Measurements from ENCODE around the gene ATP6V1F. TPM values are rescaled to one million over a fixed set of nuclear protein-coding genes. Genes with fewer than 3 reads are reported as not detected.

Gene ATP6V1F
- total RNA-seq, 4 donors from 2014 or later = 72.3 to 240 (median 123) TPM

DNA sequence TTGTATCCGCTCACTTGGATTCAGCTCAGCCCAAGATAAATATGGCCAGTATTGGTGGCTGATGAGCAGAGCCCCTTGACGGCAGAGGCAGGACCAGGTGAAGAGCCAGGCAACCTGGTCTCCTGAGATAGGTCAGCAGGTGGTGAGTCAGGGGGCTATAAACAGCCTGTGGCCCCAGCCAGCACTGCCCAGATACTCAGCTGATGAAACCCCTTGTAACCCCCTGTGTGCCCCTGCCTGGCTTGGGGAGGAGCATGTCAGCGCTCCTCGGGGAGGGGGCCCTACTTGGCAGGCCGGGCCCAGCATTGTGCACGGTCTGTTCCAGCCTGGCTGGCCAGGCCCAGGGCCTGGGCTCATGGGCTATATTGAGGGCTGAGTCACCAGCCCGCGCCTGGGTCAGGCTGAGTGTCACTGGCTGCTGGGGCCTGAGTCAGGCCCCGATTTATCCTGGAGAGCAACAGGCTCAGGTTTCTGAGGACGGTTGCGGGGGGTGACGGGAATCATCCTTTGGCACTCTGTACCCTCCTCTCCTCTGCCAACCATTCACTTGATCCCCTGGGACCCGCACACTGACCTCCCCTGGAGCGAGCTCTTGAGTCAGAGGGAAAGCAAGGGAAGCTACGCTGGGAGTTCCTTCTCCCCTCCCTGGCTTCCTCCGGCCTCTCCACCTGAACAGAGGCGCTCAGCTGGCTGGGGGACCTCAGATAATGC lies 35.3 kb upstream of the ATP6V1F start:
- TF ChIP-seq, protein P1, sequence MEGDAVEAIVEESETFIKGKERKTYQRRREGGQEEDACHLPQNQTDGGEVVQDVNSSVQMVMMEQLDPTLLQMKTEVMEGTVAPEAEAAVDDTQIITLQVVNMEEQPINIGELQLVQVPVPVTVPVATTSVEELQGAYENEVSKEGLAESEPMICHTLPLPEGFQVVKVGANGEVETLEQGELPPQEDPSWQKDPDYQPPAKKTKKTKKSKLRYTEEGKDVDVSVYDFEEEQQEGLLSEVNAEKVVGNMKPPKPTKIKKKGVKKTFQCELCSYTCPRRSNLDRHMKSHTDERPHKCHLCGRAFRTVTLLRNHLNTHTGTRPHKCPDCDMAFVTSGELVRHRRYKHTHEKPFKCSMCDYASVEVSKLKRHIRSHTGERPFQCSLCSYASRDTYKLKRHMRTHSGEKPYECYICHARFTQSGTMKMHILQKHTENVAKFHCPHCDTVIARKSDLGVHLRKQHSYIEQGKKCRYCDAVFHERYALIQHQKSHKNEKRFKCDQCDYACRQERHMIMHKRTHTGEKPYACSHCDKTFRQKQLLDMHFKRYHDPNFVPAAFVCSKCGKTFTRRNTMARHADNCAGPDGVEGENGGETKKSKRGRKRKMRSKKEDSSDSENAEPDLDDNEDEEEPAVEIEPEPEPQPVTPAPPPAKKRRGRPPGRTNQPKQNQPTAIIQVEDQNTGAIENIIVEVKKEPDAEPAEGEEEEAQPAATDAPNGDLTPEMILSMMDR (IDR thresholded peaks at IDR 0.05; ENCODE audit: low read depth) = no peak

DNA sequence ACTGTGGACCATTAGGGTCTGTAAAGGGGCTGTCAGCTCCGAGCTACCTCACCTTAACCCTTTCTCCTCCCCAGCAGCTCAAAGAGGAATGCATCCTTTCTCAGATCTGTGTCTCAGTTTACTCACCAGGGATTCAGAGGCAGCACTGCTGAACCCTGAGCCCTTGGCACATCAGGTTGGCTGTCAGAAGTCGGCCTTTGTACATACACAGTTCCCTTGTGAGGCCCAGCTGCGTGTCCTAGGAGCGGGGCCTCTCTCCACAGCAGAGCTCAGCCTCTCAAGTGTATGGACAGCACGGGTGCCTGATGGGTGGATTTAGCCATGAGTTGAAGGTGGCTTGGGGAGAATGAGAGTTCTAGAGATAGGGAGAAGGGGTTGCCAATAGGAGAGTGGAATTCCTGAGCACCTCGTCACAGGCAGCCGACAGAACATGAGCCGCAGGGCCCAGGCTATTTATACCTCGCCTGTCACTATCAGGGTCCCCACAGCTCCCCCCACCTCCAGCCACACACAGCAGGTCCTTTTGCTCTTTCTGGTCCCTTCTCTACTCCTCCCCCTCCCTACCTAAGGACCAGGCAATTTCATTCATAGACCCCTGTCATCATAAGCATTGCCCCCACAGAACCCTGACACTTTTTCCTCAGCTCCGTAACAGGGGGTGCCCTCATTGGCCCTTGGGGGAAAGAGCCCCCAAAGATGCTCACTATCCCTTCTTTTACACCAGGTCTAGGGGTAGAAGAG lies 34.5 kb upstream of the ATP6V1F start:
- TF ChIP-seq, protein P1 (IDR thresholded peaks at IDR 0.05; ENCODE audit: low read depth) = no peak

DNA sequence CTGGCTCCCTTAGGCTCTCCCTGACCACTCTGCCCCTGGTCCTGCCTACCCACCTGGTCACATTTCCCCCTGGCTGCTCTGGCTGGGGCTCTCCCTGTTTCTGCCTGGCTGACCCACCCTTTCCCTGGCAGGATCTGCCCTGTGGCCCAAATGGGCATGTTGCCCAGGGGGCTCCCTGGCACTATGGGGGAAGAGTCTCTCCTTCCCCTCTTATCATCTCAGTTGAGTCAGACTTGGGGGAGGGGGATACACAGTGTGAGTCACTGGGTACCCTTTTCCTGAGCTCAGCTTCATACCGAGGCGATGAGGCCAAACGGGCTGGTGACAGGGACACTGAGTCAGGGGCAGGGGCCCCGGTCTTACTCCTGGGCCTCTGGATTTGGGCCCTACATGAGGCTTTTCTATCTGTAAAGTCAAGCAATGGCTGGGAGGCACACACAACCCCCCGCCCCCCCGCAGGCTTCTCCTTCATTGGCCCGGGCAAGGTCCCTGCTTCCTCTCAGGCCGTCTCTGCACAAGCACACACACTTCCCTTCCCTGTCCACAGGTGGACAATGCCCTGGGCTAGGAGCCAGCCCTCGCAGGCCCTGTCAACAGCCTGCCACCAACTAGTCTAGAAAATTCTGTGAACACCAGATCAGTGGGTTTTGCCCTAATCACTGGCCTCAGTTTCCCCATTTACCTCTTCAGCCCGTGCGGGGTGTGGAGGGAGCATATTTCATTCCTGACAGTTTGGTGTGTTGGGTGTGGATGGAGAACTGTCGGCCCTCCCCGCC lies 33.1 kb upstream of the ATP6V1F start:
- TF ChIP-seq, protein P1 (IDR thresholded peaks at IDR 0.05; ENCODE audit: low read depth) = no peak

DNA sequence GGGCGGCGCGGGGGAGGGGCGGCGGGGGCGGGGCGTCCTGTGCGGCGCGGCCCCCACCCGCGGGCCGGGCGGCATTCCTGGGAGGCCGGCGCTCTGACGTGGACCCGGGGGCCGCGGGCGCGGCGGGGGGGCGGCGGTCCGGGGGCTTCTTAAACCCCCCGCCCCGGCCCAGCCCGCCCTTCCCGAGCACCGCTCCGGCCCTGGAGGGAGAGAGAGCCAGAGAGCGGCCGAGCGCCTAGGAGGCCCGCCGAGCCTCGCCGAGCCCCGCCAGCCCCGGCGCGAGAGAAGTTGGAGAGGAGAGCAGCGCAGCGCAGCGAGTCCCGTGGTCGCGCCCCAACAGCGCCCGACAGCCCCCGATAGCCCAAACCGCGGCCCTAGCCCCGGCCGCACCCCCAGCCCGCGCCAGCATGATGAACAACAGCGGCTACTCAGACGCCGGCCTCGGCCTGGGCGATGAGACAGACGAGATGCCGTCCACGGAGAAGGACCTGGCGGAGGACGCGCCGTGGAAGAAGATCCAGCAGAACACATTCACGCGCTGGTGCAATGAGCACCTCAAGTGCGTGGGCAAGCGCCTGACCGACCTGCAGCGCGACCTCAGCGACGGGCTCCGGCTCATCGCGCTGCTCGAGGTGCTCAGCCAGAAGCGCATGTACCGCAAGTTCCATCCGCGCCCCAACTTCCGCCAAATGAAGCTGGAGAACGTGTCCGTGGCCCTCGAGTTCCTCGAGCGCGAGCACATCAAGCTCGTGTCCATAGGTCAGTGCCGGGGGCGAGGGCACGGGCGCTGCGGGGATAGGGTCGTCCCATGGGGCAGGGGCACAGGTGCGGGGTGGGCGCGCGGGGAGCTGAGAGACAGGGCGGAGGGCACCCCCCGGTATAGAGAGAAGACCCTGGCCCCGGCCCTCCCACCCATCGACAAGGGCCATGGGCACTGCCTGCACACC lies 32.2 kb upstream of the ATP6V1F start, which contains the start of gene FLNC:
Gene FLNC (plus strand): TSS at position 176 of the 947 bp plus-strand sequence. CDS start 232 bp downstream, at position 408.
- TF ChIP-seq, protein P1 (IDR thresholded peaks at IDR 0.05; ENCODE audit: low read depth) = no peak

GRCh38 chr7:128831178-128831993 lies 31.3 kb upstream of the ATP6V1F start:
- TF ChIP-seq, protein P1 (IDR thresholded peaks at IDR 0.05; ENCODE audit: low read depth) = no peak
